Stimulated activated CD4-positive, alpha-beta T cell treated with anti-CD3 and anti-CD28 coated beads, Interleukin-2, amount 100 ng/mL, for 24 hours (primary cell): ENCODE data around the gene ZNF324.
"Not testable (repeated sequence)": the region's sequence is repeated elsewhere in the genome, so short reads cannot be mapped to it uniquely, and the experiment has no call there.

Source experiments
- DNase-seq, 2 donors: peaks; one replicate each; pipeline ENCODE4 v3.0.0-alpha.2; 2020

The ZNF324 gene

GRCh38 chr19:58507602-58508223 is 40.8 kb downstream of the ZNF324 start:
- DNase-seq, result not testable (repeated sequence)

- no peak for DNase-seq
Observed at GRCh38 chr19:58509731-58510083, 42.8 kb downstream of the ZNF324 start.

GRCh38 chr19:58510084-58510862 is 43.4 kb downstream of the ZNF324 start:
- no peak for DNase-seq

- no peak for DNase-seq
Observed at GRCh38 chr19:58511353-58512208, 44.7 kb downstream of the ZNF324 start, which contains the start of gene SLC27A5. TSS of gene SLC27A5 (minus strand) at chr19:58511992. CDS start at chr19:58511955, 37 bp downstream.

- no peak for DNase-seq
Observed at GRCh38 chr19:58513213-58513693, 46.4 kb downstream of the ZNF324 start.

GRCh38 chr19:58513694-58514563 is 47.0 kb downstream of the ZNF324 start:
- DNase-seq, result peak; percentile 95 to 98

- DNase-seq, result no peak
Observed at GRCh38 chr19:58514564-58515022, 47.7 kb downstream of the ZNF324 start.

- DNase-seq, result no peak
Observed at GRCh38 chr19:58515259-58515658, 48.4 kb downstream of the ZNF324 start.

GRCh38 chr19:58516246-58516836 is 49.5 kb downstream of the ZNF324 start:
- no peak for DNase-seq

GRCh38 chr19:58516964-58517833 is 50.3 kb downstream of the ZNF324 start:
- no peak for DNase-seq

- DNase-seq, result no peak
Observed at GRCh38 chr19:58518256-58519086, 51.6 kb downstream of the ZNF324 start.

- DNase-seq, result peak; percentile 57 to 60
Observed at GRCh38 chr19:58519087-58519354, 52.1 kb downstream of the ZNF324 start.

- peak; percentile 94 for DNase-seq
Observed at GRCh38 chr19:58519355-58520256, 52.7 kb downstream of the ZNF324 start, which contains the start of gene ZBTB45. TSS of gene ZBTB45 (minus strand) at chr19:58519810. CDS start at chr19:58517673, 2,137 bp downstream.

GRCh38 chr19:58520257-58520599 is 53.3 kb downstream of the ZNF324 start:
- DNase-seq, result no peak

GRCh38 chr19:58521651-58522050 is 54.8 kb downstream of the ZNF324 start:
- no peak for DNase-seq

- no peak for DNase-seq
Observed at GRCh38 chr19:58522709-58523108, 55.8 kb downstream of the ZNF324 start.
